Neural crest cell (in vitro differentiated cells): ENCODE measurements around the gene NR3C2. TPM values are rescaled to one million over a fixed set of nuclear protein-coding genes. Genes with fewer than 3 reads are reported as not detected.
"Not testable (repeated sequence)": the region's sequence is repeated elsewhere in the genome, so short reads cannot be mapped to it uniquely, and the experiment has no call there.

ENCODE experiments used
- DNase-seq: peaks from one replicate; pipeline ENCODE4 v3.0.0; 2021; ENCODE audit warnings: low read depth, mixed read lengths, low spot score
- H3K27ac Mint-ChIP-seq: one replicate; pipeline ENCODE4 v1.8.0; 2021; ENCODE audit warnings: mild to moderate bottlenecking, mixed read lengths; ENCODE audit not compliant: unreplicated experiment
- H3K27me3 Mint-ChIP-seq: 2 replicates; pipeline ENCODE4 v1.8.0; 2021; ENCODE audit warnings: low read depth, mild to moderate bottlenecking, mixed read lengths
- H3K36me3 Mint-ChIP-seq: 2 replicates; pipeline ENCODE4 v1.8.0; 2021; ENCODE audit warnings: low read depth, mild to moderate bottlenecking, mixed read lengths
- H3K4me1 Mint-ChIP-seq: 2 replicates; pipeline ENCODE4 v1.8.0; 2021; ENCODE audit warnings: mixed read lengths
- H3K4me3 Mint-ChIP-seq: one replicate; pipeline ENCODE4 v1.8.0; 2021; ENCODE audit warnings: mild to moderate bottlenecking, mixed read lengths
- H3K9me3 Mint-ChIP-seq: 2 replicates; pipeline ENCODE4 v1.8.0; 2021; ENCODE audit warnings: mixed read lengths
- total RNA-seq: library from RNA; stranded (reverse); gene quantifications from 2 replicates; pipeline ENCODE4 v1.2.1, GENCODE V29; 2021
- TF ChIP-seq, protein P1 (sequence below): fragments of 200-600 bp; sonication (generic); conservative IDR thresholded peaks from 2 replicates; pipeline ENCODE4 v1.5.0; 2021; ENCODE audit warnings: antibody characterized with exemption, mild to moderate bottlenecking

The NR3C2 gene
- total RNA-seq, 1 donor from 2014 or later = 0.21 TPM

- TF ChIP-seq, protein P1, sequence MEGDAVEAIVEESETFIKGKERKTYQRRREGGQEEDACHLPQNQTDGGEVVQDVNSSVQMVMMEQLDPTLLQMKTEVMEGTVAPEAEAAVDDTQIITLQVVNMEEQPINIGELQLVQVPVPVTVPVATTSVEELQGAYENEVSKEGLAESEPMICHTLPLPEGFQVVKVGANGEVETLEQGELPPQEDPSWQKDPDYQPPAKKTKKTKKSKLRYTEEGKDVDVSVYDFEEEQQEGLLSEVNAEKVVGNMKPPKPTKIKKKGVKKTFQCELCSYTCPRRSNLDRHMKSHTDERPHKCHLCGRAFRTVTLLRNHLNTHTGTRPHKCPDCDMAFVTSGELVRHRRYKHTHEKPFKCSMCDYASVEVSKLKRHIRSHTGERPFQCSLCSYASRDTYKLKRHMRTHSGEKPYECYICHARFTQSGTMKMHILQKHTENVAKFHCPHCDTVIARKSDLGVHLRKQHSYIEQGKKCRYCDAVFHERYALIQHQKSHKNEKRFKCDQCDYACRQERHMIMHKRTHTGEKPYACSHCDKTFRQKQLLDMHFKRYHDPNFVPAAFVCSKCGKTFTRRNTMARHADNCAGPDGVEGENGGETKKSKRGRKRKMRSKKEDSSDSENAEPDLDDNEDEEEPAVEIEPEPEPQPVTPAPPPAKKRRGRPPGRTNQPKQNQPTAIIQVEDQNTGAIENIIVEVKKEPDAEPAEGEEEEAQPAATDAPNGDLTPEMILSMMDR = no peak
- Mint-ChIP-seq H3K9me3 (peaks cover 2% of the 10 kb centered on the region), H3K27ac (no peak overlapping the region), H3K27me3 (no peaks in the 10 kb centered on the region), H3K4me3 (no peak overlapping the region), H3K36me3 (no peaks in the 10 kb centered on the region), H3K4me1 (no peaks in the 10 kb centered on the region)
- no peak for DNase-seq
These were observed 290.4 kb downstream of the NR3C2 start for GRCh38 chr4:148151806-148152205.

DNA sequence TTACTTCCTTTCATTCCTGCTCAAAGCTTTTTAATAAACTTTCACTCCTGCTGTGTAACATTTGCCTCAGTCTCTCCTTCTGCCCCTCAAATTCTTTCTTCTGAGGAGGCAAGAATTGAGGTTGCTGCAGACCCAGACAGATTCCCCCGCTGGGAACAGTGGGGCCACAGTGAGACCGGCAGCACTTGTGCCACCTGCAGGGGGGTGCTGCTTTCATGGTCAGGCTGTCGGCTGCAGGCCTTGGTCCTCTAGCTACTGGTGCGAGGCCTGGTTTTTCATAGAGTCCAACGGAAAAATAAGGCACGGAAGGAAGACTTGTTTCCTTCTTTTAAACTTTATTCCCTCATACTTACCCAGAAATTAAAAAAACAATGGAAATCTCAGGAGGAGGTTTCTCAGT is 296.7 kb downstream of the NR3C2 start:
- Mint-ChIP-seq H3K27ac (no peak overlapping the region), H3K4me3 (no peak overlapping the region), H3K27me3 (no peaks in the 10 kb centered on the region), H3K4me1 (no peaks in the 10 kb centered on the region), H3K9me3 (peaks cover 2% of the 10 kb centered on the region), H3K36me3 (no peaks in the 10 kb centered on the region)
- TF ChIP-seq, protein P1 = no peak
- no peak for DNase-seq

GRCh38 chr4:148143174-148143573 is 299.0 kb downstream of the NR3C2 start:
- no peak overlapping the region for H3K27ac Mint-ChIP-seq

GRCh38 chr4:148141501-148141900 is 300.7 kb downstream of the NR3C2 start:
- no peaks in the 10 kb centered on the region for H3K9me3 Mint-ChIP-seq

More at GRCh38 chr4:148143174-148143573, 299.0 kb downstream of the NR3C2 start:
- no peak for DNase-seq
- no peak overlapping the region for H3K4me3 Mint-ChIP-seq
- H3K27me3 Mint-ChIP-seq = no peaks in the 10 kb centered on the region
- H3K9me3 Mint-ChIP-seq = no peaks in the 10 kb centered on the region
- TF ChIP-seq, protein P1 = no peak
- H3K36me3 Mint-ChIP-seq = no peaks in the 10 kb centered on the region
- H3K4me1 Mint-ChIP-seq = no peaks in the 10 kb centered on the region

DNA sequence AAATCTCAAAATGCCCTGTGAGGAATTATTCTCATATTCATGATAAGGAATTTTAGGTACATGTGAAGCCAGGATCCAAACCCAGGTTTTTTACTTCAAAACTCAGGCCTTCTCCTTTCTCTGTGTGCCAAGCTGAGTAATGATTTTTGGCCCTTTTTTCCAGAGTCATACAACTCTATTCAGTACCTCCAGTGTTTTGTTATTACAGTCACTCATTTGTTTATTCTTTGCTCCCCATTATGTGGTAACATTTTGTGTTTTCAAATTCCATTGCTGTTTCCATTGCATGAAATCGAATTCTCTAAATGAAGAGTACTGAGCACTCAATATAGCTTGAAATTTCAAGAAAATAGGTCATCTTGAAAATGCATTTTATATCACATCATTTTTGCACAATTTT is 315.4 kb downstream of the NR3C2 start:
- Mint-ChIP-seq H3K36me3 (peaks cover 7% of the 10 kb centered on the region), H3K27me3 (no peaks in the 10 kb centered on the region), H3K9me3 (peaks cover 12% of the 10 kb centered on the region), H3K4me1 (no peaks in the 10 kb centered on the region), H3K4me3 (no peak overlapping the region), H3K27ac (no peak overlapping the region)
- no peak for DNase-seq
- TF ChIP-seq, protein P1 = no peak

More at GRCh38 chr4:148141501-148141900, 300.7 kb downstream of the NR3C2 start:
- Mint-ChIP-seq H3K36me3 (no peaks in the 10 kb centered on the region), H3K4me3 (no peak overlapping the region), H3K27ac (no peak overlapping the region), H3K4me1 (no peaks in the 10 kb centered on the region), H3K27me3 (no peaks in the 10 kb centered on the region)
- TF ChIP-seq, protein P1 = no peak
- no peak for DNase-seq

DNA sequence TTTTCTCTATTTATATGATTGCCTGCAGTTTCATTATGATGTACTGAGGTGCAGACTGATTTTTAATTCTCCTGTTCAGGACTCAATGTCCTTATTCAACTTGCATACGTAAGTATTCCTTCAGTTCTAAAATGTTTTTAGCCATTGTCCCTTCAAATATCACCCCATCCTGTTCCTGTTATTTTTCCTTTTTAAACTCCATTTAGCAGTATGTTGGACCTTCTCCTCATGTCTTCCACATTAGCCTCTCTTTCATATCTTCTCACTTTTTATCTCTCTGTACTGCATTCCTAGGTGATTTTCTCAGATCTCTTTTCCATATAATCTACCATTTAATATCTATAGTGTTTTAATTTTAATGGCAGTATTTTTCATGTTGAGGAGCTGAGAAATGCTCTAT is 317.7 kb downstream of the NR3C2 start:
- Mint-ChIP-seq H3K9me3 (peaks cover 12% of the 10 kb centered on the region), H3K36me3 (peaks cover 7% of the 10 kb centered on the region), H3K4me1 (no peaks in the 10 kb centered on the region), H3K4me3 (no peak overlapping the region), H3K27ac (no peak overlapping the region), H3K27me3 (no peaks in the 10 kb centered on the region)
- no peak for DNase-seq
- TF ChIP-seq, protein P1 = no peak

DNA sequence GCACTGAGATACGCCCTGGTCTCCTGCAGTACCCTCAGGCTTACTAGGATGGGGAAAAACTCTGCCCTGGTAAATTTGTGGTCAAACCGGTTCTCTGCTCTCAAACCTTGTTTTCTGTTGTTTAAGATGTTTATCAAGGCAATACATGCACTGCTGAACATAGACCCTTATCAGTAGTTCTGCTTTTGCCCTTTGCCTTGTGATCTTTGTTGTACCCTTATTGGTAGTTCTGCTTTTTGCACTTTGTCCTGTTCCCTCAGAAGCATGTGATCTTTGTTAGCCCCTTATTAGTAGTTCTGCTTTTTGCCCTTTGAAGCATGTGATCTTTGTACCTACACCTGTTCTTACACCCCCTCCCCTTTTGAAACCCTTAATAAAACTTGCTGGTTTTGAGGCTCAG is 319.1 kb downstream of the NR3C2 start:
- not testable (repeated sequence) for H3K4me1 Mint-ChIP-seq, DNase-seq, H3K27ac Mint-ChIP-seq, H3K27me3 Mint-ChIP-seq, H3K36me3 Mint-ChIP-seq, H3K4me3 Mint-ChIP-seq
- H3K9me3 Mint-ChIP-seq = peaks cover 12% of the 10 kb centered on the region
